K562 (cell line): ENCODE measurements around the gene RNPEP. TPM values are rescaled to one million over a fixed set of nuclear protein-coding genes. Genes with fewer than 3 reads are reported as not detected.

Source experiments
- ELF4 ChIP-seq: fragments of 450-650 bp; formaldehyde crosslinking; IDR thresholded peaks from 2 replicates; pipeline ENCODE4 v1.4.0; 2022; ENCODE audit warnings: missing genetic modification characterization
- KLF1 ChIP-seq: fragments of 450-650 bp; IDR thresholded peaks from 2 replicates; pipeline ENCODE4 v1.6.1; 2016; ENCODE audit warnings: missing genetic modification characterization, missing compliant biosample characterization
- L3MBTL2 ChIP-seq: fragments of 450-650 bp; IDR thresholded peaks from 2 replicates; pipeline ENCODE4 v1.6.1; 2016; ENCODE audit warnings: mild to moderate bottlenecking, moderate library complexity
- MNT ChIP-seq, 2 experiments: fragments of 450-650 bp; conservative IDR thresholded peaks; 2 replicates each; pipeline ENCODE4 v1.6.1; 2017; ENCODE audit warnings: mild to moderate bottlenecking in 2 of 2, moderate library complexity in 2 of 2
- PHF20 ChIP-seq: fragments of 450-650 bp; IDR thresholded peaks from 2 replicates; pipeline ENCODE4 v1.6.1; 2018; ENCODE audit not compliant: partially characterized antibody
- RBM34 ChIP-seq: fragments of 200-400 bp; formaldehyde crosslinking; IDR thresholded peaks from 2 replicates; pipeline ENCODE4 v1.6.1; 2018; ENCODE audit warnings: low read length, borderline replicate concordance; ENCODE audit not compliant: insufficient read depth
- SMARCA4 ChIP-seq: fragments of 450-650 bp; IDR thresholded peaks from 2 replicates; pipeline ENCODE4 v1.6.1; 2016
- ZNF740 ChIP-seq, 3 experiments: fragments of 200-800 bp in 1 of 3; sonication (Bioruptor generic) in 1 of 3; sonication (generic) in 1 of 3; formaldehyde crosslinking in 1 of 3; IDR thresholded peaks; 2 replicates each; pipeline versions ENCODE4 v1.6.1 to v1.8.0; 2016 to 2022; ENCODE audit warnings: mild to moderate bottlenecking in 2 of 3, missing compliant biosample characterization in 2 of 3, missing genetic modification characterization in 2 of 3, missing genetic modification reagents in 1 of 3
- polyA plus RNA-seq, 8 experiments: library from polyadenylated mRNA; depleted of rRNA in 4 of 8; stranded (reverse) in 5 of 8; unstranded in 3 of 8; fragments of >200 nt; fragmentation: Nextera tagmentation in 2 of 8; fragmentation: Illumina TruSeq in 1 of 8; extraction: Ambion mirVana in 2 of 8; extraction: Trizol in 1 of 8; gene quantifications; 2 replicates each; pipeline versions ENCODE4 v1.2.1 to v1.2.3, GENCODE V29; 2011 to 2014; ENCODE audit warnings: inconsistent platforms in 1 of 8, missing spikeins in 1 of 8
- total RNA-seq, 7 experiments: library from RNA; depleted of rRNA in 6 of 7; stranded (reverse); fragments of >200 nt in 6 of 7; fragmentation: Illumina TruSeq in 2 of 7; extraction: Trizol in 2 of 7; gene quantifications; 2 replicates each; pipeline versions ENCODE4 v1.2.1 to v1.2.3, GENCODE V29; 2011 to 2021; ENCODE audit warnings: low replicate concordance in 1 of 7
- TF ChIP-seq, protein P1 (sequence below): sonication (generic); formaldehyde crosslinking; IDR thresholded peaks from 2 replicates; pipeline ENCODE4 v1.8.0; 2022; ENCODE audit warnings: mild to moderate bottlenecking, missing genetic modification reagents
- TF ChIP-seq, protein P2 (sequence below): fragments of 200-800 bp; sonication (Bioruptor generic); IDR thresholded peaks from 2 replicates; pipeline ENCODE4 v1.6.1; 2017; ENCODE audit warnings: missing genetic modification characterization, missing compliant biosample characterization
- TF ChIP-seq, protein P3 (sequence below), 2 experiments: fragments of 150-350 bp in 1 of 2; IDR thresholded peaks; 2 replicates each; pipeline ENCODE4 v1.6.1; 2012 to 2016; ENCODE audit warnings: low read depth in 2 of 2, low read length in 2 of 2, mild to moderate bottlenecking in 1 of 2, moderate library complexity in 1 of 2

The RNPEP gene
- total and polyA plus RNA-seq, 9 of the 15 experiments (the other 6 are each of a cell fraction or from before 2014, with no cell fraction given), result 27.5 to 131 (median 63.4) TPM

GRCh38 chr1:201982623-201983379, at the start of gene RNPEP (continued):
- TF ChIP-seq, protein P1, sequence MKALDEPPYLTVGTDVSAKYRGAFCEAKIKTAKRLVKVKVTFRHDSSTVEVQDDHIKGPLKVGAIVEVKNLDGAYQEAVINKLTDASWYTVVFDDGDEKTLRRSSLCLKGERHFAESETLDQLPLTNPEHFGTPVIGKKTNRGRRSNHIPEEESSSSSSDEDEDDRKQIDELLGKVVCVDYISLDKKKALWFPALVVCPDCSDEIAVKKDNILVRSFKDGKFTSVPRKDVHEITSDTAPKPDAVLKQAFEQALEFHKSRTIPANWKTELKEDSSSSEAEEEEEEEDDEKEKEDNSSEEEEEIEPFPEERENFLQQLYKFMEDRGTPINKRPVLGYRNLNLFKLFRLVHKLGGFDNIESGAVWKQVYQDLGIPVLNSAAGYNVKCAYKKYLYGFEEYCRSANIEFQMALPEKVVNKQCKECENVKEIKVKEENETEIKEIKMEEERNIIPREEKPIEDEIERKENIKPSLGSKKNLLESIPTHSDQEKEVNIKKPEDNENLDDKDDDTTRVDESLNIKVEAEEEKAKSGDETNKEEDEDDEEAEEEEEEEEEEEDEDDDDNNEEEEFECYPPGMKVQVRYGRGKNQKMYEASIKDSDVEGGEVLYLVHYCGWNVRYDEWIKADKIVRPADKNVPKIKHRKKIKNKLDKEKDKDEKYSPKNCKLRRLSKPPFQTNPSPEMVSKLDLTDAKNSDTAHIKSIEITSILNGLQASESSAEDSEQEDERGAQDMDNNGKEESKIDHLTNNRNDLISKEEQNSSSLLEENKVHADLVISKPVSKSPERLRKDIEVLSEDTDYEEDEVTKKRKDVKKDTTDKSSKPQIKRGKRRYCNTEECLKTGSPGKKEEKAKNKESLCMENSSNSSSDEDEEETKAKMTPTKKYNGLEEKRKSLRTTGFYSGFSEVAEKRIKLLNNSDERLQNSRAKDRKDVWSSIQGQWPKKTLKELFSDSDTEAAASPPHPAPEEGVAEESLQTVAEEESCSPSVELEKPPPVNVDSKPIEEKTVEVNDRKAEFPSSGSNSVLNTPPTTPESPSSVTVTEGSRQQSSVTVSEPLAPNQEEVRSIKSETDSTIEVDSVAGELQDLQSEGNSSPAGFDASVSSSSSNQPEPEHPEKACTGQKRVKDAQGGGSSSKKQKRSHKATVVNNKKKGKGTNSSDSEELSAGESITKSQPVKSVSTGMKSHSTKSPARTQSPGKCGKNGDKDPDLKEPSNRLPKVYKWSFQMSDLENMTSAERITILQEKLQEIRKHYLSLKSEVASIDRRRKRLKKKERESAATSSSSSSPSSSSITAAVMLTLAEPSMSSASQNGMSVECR, result peak; percentile 88
- TF ChIP-seq KLF1 (tag) (0 out of 2 replicates have a peak, but pooled peaks have one; percentile 20), ELF4 (CRISPR knock-in tag) (peak; percentile 82; the same call in 1 of the 2 replicates), L3MBTL2 (peak; percentile 50), ZNF740 (CRISPR knock-in tag; IDR thresholded peaks at IDR 0.05) (peak; percentile 63), ZNF740 (tag; IDR thresholded peaks at IDR 0.05) (no peak), SMARCA4 (0 out of 2 replicates have a peak, but pooled peaks have one; percentile 65), RBM34 (peak; percentile 21; the same call in 1 of the 2 replicates), MNT (conservative IDR thresholded peaks at IDR 0.05) (peak; percentile 9 to 73; a peak in 2 of 4 replicates), PHF20 (peak; percentile 93)
- TF ChIP-seq, protein P2, sequence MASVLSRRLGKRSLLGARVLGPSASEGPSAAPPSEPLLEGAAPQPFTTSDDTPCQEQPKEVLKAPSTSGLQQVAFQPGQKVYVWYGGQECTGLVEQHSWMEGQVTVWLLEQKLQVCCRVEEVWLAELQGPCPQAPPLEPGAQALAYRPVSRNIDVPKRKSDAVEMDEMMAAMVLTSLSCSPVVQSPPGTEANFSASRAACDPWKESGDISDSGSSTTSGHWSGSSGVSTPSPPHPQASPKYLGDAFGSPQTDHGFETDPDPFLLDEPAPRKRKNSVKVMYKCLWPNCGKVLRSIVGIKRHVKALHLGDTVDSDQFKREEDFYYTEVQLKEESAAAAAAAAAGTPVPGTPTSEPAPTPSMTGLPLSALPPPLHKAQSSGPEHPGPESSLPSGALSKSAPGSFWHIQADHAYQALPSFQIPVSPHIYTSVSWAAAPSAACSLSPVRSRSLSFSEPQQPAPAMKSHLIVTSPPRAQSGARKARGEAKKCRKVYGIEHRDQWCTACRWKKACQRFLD, result peak; percentile 74; the same call in 1 of the 2 replicates
- TF ChIP-seq, protein P3, sequence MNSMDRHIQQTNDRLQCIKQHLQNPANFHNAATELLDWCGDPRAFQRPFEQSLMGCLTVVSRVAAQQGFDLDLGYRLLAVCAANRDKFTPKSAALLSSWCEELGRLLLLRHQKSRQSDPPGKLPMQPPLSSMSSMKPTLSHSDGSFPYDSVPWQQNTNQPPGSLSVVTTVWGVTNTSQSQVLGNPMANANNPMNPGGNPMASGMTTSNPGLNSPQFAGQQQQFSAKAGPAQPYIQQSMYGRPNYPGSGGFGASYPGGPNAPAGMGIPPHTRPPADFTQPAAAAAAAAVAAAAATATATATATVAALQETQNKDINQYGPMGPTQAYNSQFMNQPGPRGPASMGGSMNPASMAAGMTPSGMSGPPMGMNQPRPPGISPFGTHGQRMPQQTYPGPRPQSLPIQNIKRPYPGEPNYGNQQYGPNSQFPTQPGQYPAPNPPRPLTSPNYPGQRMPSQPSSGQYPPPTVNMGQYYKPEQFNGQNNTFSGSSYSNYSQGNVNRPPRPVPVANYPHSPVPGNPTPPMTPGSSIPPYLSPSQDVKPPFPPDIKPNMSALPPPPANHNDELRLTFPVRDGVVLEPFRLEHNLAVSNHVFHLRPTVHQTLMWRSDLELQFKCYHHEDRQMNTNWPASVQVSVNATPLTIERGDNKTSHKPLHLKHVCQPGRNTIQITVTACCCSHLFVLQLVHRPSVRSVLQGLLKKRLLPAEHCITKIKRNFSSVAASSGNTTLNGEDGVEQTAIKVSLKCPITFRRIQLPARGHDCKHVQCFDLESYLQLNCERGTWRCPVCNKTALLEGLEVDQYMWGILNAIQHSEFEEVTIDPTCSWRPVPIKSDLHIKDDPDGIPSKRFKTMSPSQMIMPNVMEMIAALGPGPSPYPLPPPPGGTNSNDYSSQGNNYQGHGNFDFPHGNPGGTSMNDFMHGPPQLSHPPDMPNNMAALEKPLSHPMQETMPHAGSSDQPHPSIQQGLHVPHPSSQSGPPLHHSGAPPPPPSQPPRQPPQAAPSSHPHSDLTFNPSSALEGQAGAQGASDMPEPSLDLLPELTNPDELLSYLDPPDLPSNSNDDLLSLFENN (IDR thresholded peaks at IDR 0.05; ENCODE audit: low read depth in 2 of 2, low read length in 2 of 2), result 0 out of 4 replicates have a peak, but pooled peaks of 1 of the 2 experiments have one; percentile 7
